B cell (primary cell): Measurements from ENCODE around the gene OR6C68. TPM values are rescaled to one million over a fixed set of nuclear protein-coding genes. Genes with fewer than 3 reads are reported as not detected.

Source experiments
- ATAC-seq: fragments of 200-7000 bp; cut with Tn5 transposase; one replicate; pipeline ENCODE4 v1.10.0; 2021; ENCODE audit warnings: low read depth, mild to moderate bottlenecking, moderate number of reproducible peaks, moderate library complexity
- CTCF ChIA-PET: fragments of 350-600 bp; sonication (Branson Sonifier 250); formaldehyde crosslinking; loops from one replicate; lab custom pipeline; 2021; ENCODE audit warnings: antibody characterized with exemption, inconsistent platforms; lab: Charles Lee
- POLR2A ChIA-PET: fragments of 350-600 bp; sonication (Branson Sonifier 250); formaldehyde crosslinking; loops from one replicate; lab custom pipeline; 2021; ENCODE audit warnings: antibody characterized with exemption; lab: Charles Lee
- DNase-seq: peaks from one replicate; pipeline ENCODE4 v3.0.0; 2013
- H2AFZ ChIP-seq: 2 replicates; pipeline ENCODE4 v1.6.1; 2012; ENCODE audit warnings: mild to moderate bottlenecking, low read depth, low read length; ENCODE audit not compliant: insufficient read depth, poor library complexity, severe bottlenecking
- H3K27ac ChIP-seq, 2 donors: 1 replicate in 1 of 2; 2 replicates in 1 of 2; pipeline ENCODE4 v1.5.1; 2012 to 2013; ENCODE audit warnings: low read length in 2 of 2, mild to moderate bottlenecking in 2 of 2, moderate library complexity in 1 of 2
- H3K27me3 ChIP-seq, 4 experiments: fragments of 200-600 bp in 1 of 4; sonication (generic) in 1 of 4; replicated peaks in 1 of 4; 1 replicate in 2 of 4; 2 replicates in 2 of 4; pipeline versions ENCODE4 v1.6.1 to v1.7.0; 2013 to 2016; ENCODE audit warnings: low read length in 3 of 4, mild to moderate bottlenecking in 2 of 4, mixed read lengths in 1 of 4, moderate library complexity in 1 of 4; ENCODE audit not compliant: insufficient read depth in 4 of 4, control insufficient read depth in 3 of 4; ENCODE audit errors: control extremely low read depth in 1 of 4
- H3K36me3 ChIP-seq, 2 experiments: replicated peaks in 1 of 2; 1 replicate in 1 of 2; 2 replicates in 1 of 2; pipeline versions ENCODE4 v1.6.1 to v1.7.1; 2013; ENCODE audit warnings: low read length in 1 of 2; ENCODE audit not compliant: insufficient read depth in 2 of 2, control insufficient read depth in 1 of 2; ENCODE audit errors: control extremely low read depth in 1 of 2, extremely low read depth in 1 of 2
- H3K4me1 ChIP-seq, 2 donors: fragments of 200-600 bp in 1 of 2; sonication (generic) in 1 of 2; 1 replicate in 1 of 2; 2 replicates in 1 of 2; pipeline versions ENCODE4 v1.5.1 to v1.6.1; 2013 to 2017; ENCODE audit warnings: low read length in 2 of 2; ENCODE audit not compliant: control insufficient read depth in 2 of 2, insufficient read depth in 2 of 2
- H3K4me2 ChIP-seq: replicated peaks from 2 replicates; pipeline ENCODE3; 2012; ENCODE audit warnings: mild to moderate bottlenecking, low read depth, low read length; ENCODE audit not compliant: poor library complexity, severe bottlenecking
- H3K4me3 ChIP-seq, 5 experiments: fragments of 200-600 bp in 1 of 5; sonication (generic) in 1 of 5; 1 replicate in 3 of 5; 2 replicates in 2 of 5; pipeline versions ENCODE4 v1.5.1 to v1.7.0; 2011 to 2016; ENCODE audit warnings: low read length in 4 of 5, mild to moderate bottlenecking in 4 of 5, low read depth in 2 of 5, control low read depth in 1 of 5, moderate library complexity in 1 of 5; ENCODE audit not compliant: insufficient read depth in 1 of 5; ENCODE audit errors: control extremely low read depth in 1 of 5, extremely low read depth in 1 of 5
- H3K79me2 ChIP-seq: fragments of 200-600 bp; sonication (generic); one replicate; pipeline ENCODE4 v1.6.0; 2016; ENCODE audit warnings: low read length; ENCODE audit not compliant: control insufficient read depth, insufficient read depth
- H3K9ac ChIP-seq: fragments of 200-600 bp; sonication (generic); 2 replicates; pipeline ENCODE4 v1.6.1; 2017; ENCODE audit warnings: mild to moderate bottlenecking, low read length, moderate library complexity
- H3K9me3 ChIP-seq, 3 donors: one replicate each; pipeline versions ENCODE4 v1.6.1 to v1.7.1; 2013; ENCODE audit warnings: low read length in 2 of 3; ENCODE audit not compliant: control insufficient read depth in 2 of 3, insufficient read depth in 1 of 3; ENCODE audit errors: control extremely low read depth in 1 of 3
- H4K20me1 ChIP-seq: 2 replicates; pipeline ENCODE4 v1.6.0; 2012; ENCODE audit warnings: mild to moderate bottlenecking, low read length; ENCODE audit not compliant: insufficient read depth, control insufficient read depth, poor library complexity, severe bottlenecking
- H3K27ac Mint-ChIP-seq: one replicate; pipeline ENCODE4 v1.8.0; 2021; ENCODE audit warnings: mixed read lengths
- H3K27me3 Mint-ChIP-seq: one replicate; pipeline ENCODE4 v1.8.0; 2021; ENCODE audit warnings: mixed read lengths
- H3K4me1 Mint-ChIP-seq: one replicate; pipeline ENCODE4 v1.8.0; 2021; ENCODE audit warnings: mixed read lengths
- H3K4me3 Mint-ChIP-seq: one replicate; pipeline ENCODE4 v1.8.0; 2021; ENCODE audit warnings: mixed read lengths
- H3K9me3 Mint-ChIP-seq: one replicate; pipeline ENCODE4 v1.8.0; 2022; ENCODE audit warnings: mixed read lengths; ENCODE audit not compliant: insufficient read depth
- EZH2 ChIP-seq: IDR thresholded peaks from 2 replicates; pipeline ENCODE4 v1.6.1; 2012; ENCODE audit warnings: borderline replicate concordance, low read depth, mild to moderate bottlenecking, moderate library complexity, low read length; ENCODE audit not compliant: insufficient read depth, poor library complexity, severe bottlenecking
- WGBS: methylation state at CpG from one replicate; pipeline ENCODE4 v1.1.5; 2013; ENCODE audit warnings: missing lambda C conversion rate; ENCODE audit not compliant: insufficient coverage; 5-methylcytosine and 5-hydroxymethylcytosine counted together
- intact Hi-C: fragments of 100-400 bp; cut with micrococcal nuclease; formaldehyde crosslinking; loops from one replicate; pipeline ENCODE4 v1.10.0; 2022
- polyA plus RNA-seq: library from polyadenylated mRNA; depleted of rRNA; stranded (reverse); fragments of >200 nt; gene quantifications from 2 replicates; pipeline ENCODE4 v1.2.3, GENCODE V29; 2012
- total RNA-seq, 2 donors: library from RNA; stranded (reverse); fragments of 120-200 nt in 1 of 2; gene quantifications; 1 replicate in 1 of 2; 2 replicates in 1 of 2; pipeline versions ENCODE4 v1.2.3 to v1.2.4, GENCODE V29; 2013 to 2022
- TF ChIP-seq, protein P1 (sequence below): fragments of 200-600 bp; IDR thresholded peaks from one replicate; pipeline ENCODE4 v1.8.0; 2022; ENCODE audit warnings: antibody characterized with exemption, mild to moderate bottlenecking

OR6C68 gene
- total and polyA plus RNA-seq, 2 donors (not counting 1 experiment from before 2014, with no cell fraction given), result not detected

GRCh38 chr12:55499231-55499630, 7.1 kb downstream of the OR6C68 start:
- POLR2A ChIA-PET, result no interaction called here
- H3K4me1 Mint-ChIP-seq, result peaks cover 9% of the 10 kb centered on the region
- Histone ChIP-seq H4K20me1 (no peaks in the 10 kb centered on the region), H3K9me3 (no peaks in the 10 kb centered on the region), H3K4me1 (peaks cover 0 to 6% of the 10 kb centered on the region in 2 donors), H3K9ac (no peak overlapping the region), H3K27ac (no peak overlapping the region), H3K79me2 (no peaks in the 10 kb centered on the region), H2AFZ (no peak overlapping the region), H3K27me3 (no peaks in the 10 kb centered on the region), H3K36me3 (no peaks in the 10 kb centered on the region), H3K4me3 (no peak overlapping the region), H3K4me2 (no peak overlapping the region)
- 100% methylated on average over 1 of the region's 4 CpGs for WGBS
- CTCF ChIA-PET, result no interaction called here
- no peaks in the 10 kb centered on the region for H3K27me3 Mint-ChIP-seq
- H3K9me3 Mint-ChIP-seq, result no peaks in the 10 kb centered on the region
- no peak overlapping the region for H3K4me3 Mint-ChIP-seq
- intact Hi-C loops, result no loop called here
- ATAC-seq (no peak), DNase-seq (no peak)
- H3K27ac Mint-ChIP-seq, result no peak overlapping the region
- TF ChIP-seq EZH2, result no peak
- TF ChIP-seq, protein P1, sequence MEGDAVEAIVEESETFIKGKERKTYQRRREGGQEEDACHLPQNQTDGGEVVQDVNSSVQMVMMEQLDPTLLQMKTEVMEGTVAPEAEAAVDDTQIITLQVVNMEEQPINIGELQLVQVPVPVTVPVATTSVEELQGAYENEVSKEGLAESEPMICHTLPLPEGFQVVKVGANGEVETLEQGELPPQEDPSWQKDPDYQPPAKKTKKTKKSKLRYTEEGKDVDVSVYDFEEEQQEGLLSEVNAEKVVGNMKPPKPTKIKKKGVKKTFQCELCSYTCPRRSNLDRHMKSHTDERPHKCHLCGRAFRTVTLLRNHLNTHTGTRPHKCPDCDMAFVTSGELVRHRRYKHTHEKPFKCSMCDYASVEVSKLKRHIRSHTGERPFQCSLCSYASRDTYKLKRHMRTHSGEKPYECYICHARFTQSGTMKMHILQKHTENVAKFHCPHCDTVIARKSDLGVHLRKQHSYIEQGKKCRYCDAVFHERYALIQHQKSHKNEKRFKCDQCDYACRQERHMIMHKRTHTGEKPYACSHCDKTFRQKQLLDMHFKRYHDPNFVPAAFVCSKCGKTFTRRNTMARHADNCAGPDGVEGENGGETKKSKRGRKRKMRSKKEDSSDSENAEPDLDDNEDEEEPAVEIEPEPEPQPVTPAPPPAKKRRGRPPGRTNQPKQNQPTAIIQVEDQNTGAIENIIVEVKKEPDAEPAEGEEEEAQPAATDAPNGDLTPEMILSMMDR, result no peak

DNA sequence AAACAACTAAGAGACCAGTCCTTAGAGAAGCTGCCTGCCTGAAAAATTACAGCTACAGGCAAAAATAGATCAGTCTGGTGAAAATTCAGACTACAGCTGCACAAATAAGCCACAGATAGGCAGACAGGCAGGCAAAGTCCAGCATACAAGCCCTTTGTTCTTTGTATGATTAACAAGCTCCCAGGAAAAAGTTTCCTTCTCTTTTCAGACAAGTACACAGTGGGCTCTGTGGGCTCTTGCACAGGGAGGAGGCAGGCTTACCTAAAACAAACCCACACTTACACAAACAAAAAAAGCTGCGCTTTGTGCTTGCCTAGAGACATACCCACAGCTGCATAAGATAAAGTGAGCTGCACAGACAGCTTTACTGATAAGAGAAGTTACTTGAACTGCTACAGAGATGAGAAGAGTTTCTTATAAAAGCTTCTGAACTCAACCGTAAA, 7.7 kb downstream of the OR6C68 start:
- CTCF ChIA-PET, result no interaction called here
- no peaks in the 10 kb centered on the region for H3K9me3 ChIP-seq
- H3K4me2 ChIP-seq, result no peak overlapping the region
- TF ChIP-seq, protein P1, result no peak
- Mint-ChIP-seq H3K4me1 (peaks cover 9% of the 10 kb centered on the region), H3K4me3 (no peak overlapping the region), H3K27me3 (no peaks in the 10 kb centered on the region), H3K27ac (no peak overlapping the region), H3K9me3 (peaks cover 2% of the 10 kb centered on the region)
- WGBS, result no CpG with 5 or more reads among the region's 2 CpGs
- no peaks in the 10 kb centered on the region for H4K20me1 ChIP-seq
- no peaks in the 10 kb centered on the region for H3K79me2 ChIP-seq
- H3K36me3 ChIP-seq, result no peaks in the 10 kb centered on the region
- peaks cover 0 to 6% of the 10 kb centered on the region in 2 donors for H3K4me1 ChIP-seq
- intact Hi-C loops, result no loop called here
- POLR2A ChIA-PET, result no interaction called here
- DNase-seq, result no peak
- H3K4me3 ChIP-seq, result no peak overlapping the region
- H2AFZ ChIP-seq, result no peak overlapping the region
- H3K27me3 ChIP-seq, result no peaks in the 10 kb centered on the region
- ATAC-seq, result no peak
- no peak overlapping the region for H3K27ac ChIP-seq
- no peak overlapping the region for H3K9ac ChIP-seq
